Suppressor macrophage treated with lipopolysaccharide for 4 hours (primary cell): ENCODE measurements around the gene RAB3C.

ENCODE experiments used
- DNase-seq: peaks from one replicate; pipeline ENCODE4 v3.0.0-alpha.2; 2020

Gene RAB3C

GRCh38 chr5:58606064-58606463 is 23.2 kb downstream of the RAB3C start:
- DNase-seq = no peak

- DNase-seq = peak; percentile 1
Observed at GRCh38 chr5:58615972-58616371, 33.1 kb downstream of the RAB3C start.

- no peak for DNase-seq
Observed at GRCh38 chr5:58617241-58617640, 34.4 kb downstream of the RAB3C start.

DNA sequence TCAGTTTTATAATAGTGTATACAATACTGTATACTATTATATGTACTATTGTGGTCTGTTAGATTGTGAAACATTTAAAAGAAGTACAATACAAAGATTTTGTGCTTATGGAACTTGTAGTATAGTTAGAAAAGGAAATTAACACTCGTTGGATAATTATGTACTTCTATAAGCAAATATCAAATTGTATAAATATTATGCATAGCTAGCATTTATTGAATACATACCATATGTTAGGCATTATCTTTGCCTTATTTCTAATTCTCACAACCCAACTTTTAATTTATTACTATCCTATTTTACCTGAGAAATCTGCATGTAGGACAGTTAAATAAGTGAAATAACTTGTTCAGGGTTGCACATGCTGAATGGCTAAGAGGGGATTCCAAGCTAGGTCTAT is 37.5 kb downstream of the RAB3C start:
- DNase-seq = no peak

DNA sequence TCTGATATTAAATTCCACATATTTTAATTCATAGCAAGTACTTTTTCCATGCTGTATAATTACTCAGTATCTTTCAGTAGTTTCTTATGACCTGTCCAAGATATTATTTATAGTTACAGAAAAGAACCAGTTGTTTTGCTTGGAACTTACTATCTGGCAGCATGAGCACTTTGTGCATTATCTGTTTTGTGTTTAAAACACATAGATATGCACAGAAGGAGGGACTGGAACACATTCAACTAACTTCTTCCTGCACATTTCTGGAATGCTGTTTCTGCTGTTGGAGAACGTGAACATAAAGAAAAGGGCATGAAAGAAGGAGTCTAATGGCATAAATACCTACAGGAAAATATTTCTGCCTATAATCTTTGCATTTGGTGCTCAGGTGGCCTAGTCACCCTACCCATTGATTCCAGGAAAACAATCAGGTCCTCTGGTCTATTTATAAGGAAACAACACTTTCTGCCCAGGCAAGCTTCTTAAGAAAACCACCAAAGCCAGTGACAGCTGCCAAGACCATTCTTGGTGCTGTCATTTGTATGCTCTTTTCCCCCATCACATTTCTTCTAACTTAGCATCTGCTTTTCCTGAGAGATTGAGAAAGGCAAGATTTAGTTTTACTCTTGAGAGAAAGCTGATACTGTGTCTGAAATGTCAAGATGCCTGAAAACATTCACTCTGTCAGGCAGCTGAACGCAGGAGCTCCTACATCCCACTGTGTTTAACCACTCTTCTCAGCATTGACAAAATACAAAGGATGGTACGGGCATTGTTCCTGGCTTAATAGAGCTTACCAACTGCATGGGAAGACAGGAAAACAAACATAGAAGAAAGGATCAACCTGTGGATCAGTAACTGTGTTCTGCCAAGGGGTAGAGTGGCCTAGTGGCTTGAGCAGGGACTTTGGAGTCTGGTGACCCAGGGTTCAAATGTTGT is 40.3 kb downstream of the RAB3C start:
- no peak for DNase-seq

GRCh38 chr5:58628626-58629025 is 45.8 kb downstream of the RAB3C start:
- no peak for DNase-seq

GRCh38 chr5:58629271-58630159 is 46.6 kb downstream of the RAB3C start:
- DNase-seq = no peak

GRCh38 chr5:58631895-58632294 is 49.0 kb downstream of the RAB3C start:
- DNase-seq = no peak

- no peak for DNase-seq
Observed at GRCh38 chr5:58635416-58635815, 52.5 kb downstream of the RAB3C start.

GRCh38 chr5:58640011-58640410 is 57.1 kb downstream of the RAB3C start:
- DNase-seq = no peak

DNA sequence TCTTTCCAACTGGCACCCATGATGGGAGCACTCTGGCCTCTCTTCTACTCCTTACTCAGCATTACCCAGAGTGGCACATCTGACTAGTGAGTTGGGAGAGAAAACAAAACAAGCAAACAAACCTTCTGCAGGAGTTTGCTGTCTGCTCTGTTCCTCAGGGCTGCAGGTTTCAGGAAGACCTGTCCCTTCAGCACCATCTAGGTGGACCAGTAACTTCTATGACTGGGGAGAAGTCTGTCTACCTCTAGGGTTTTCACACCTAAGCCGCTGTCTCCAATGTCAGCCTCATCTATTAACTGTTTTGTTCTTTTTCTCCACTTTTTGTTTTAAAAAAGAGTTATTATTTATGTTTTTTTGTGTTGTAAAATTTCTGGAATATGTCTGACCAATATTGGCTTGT is 58.7 kb downstream of the RAB3C start:
- DNase-seq = no peak

GRCh38 chr5:58648846-58649245 is 66.0 kb downstream of the RAB3C start:
- DNase-seq = no peak

GRCh38 chr5:58649716-58650115 is 66.8 kb downstream of the RAB3C start:
- no peak for DNase-seq

GRCh38 chr5:58653521-58653920 is 70.6 kb downstream of the RAB3C start:
- no peak for DNase-seq

DNA sequence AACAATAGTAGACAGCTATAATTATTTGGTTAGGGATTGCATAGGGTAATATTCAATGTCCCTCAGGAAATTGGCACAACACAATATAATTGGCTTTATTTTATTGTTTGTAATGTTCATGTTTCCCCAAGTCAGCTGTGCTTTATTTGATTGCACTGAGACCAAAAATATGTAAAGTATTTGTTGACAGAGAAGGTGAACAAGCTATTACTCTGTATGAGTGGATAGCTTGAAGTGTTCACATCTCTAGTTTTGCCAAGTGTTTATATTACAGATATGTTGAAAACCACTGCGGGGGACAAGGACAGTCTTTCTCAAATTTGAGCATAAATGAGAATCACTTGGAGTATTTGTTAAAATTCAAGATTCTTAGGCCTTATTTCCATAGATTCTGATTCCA is 83.3 kb downstream of the RAB3C start:
- DNase-seq = no peak

DNA sequence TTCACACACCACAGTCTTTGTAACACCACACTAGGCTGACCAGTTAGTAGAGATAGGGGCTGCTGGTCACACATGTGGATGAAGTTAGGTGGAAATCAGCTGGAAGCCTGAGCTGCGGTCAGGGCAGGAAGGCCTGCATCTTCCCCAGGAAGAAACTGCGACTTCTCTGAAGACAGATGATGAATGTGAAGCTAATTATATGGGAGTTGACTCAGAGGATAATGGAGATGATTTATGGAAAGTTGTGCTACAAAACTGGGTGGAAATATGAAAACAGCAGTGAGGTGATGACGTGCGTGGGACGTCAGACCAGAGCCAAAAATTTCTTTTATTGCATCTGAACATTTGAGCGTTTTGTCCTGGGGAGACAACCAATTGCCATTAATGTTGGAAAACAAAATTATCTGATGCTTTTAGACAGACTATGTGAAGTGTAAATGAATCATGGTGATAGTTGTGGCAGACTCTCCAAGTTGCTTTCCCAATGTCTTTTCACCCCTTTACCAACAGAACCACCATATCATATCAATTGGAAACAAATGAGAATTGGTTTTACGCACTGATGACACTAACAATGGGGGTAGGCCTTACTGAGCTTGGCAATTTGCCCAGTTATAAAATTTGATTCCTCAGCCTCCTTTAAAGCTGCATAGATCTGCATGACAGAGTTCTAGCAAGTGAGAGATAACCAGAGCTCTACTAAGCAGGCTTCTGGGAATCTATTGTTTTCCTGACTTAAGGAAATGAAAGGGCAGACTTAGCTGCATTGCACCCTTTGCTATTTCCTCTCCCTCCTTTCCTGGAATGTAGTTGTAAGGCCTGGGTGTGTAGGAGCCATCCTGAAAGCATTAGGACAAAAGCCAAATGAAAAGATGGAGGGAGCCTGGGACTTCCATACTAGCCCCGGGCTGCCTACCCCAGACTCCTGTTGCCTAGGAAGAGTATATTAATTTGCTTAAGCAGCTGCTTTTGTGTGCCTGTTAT is 84.0 kb downstream of the RAB3C start:
- DNase-seq = no peak

DNA sequence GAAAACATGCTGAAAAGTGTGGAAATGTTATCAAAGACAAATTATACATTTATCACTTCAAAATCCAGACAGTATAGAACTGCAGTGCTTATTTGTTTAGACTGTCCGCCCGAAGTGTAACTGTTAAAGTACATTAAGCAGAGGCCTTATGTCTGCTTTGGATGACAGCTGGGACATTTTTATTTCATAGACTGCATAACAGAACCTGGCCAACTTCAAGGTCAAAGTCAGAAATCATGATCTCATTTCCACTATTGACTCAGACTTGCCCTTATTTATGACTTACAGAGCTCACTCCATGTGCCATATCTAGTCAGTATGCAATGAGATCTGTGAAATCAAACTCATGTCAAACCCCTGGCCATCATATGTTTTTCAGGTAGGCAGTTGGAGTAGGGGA is 87.7 kb downstream of the RAB3C start:
- DNase-seq = no peak

- no peak for DNase-seq
Observed at GRCh38 chr5:58671155-58671554, 88.3 kb downstream of the RAB3C start.

DNA sequence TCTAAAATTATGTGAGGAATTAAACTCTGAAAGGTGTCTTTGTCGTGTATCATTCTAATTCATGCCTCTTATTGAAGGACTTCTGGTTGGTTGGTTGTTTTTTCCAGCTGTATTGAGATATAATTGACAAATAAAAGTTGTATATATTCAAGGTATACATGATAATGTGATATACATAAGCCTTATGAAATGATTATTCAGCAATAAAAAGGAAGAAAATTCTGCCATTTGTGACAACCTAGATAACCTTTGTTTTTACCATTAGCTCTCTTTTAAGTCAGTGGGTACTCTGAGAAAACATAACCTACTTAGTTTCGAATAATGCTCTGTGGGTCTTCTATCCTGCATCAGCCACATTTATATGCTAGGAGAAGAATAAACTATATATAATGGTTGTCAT is 89.6 kb downstream of the RAB3C start:
- DNase-seq = no peak

DNA sequence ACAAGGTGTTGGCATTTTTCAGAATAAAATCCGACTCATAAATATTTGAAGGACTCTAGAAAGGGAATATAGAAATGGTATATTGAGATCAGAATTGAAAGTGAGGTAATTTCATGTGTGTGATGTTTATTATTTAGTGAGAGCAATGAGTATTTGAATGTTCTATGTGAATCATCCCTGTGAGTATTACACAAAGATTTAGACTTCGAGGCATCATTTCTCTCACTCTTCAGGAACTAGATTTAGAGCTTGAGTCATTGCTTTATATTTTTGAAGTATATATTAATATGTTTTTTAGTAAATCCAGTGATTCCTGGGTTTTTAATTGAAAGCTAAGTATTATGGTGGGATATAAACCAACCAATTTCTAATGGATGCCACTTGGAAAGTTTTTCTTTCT is 91.2 kb downstream of the RAB3C start:
- DNase-seq = no peak

- DNase-seq = no peak
Observed at GRCh38 chr5:58674711-58675110, 91.8 kb downstream of the RAB3C start.

DNA sequence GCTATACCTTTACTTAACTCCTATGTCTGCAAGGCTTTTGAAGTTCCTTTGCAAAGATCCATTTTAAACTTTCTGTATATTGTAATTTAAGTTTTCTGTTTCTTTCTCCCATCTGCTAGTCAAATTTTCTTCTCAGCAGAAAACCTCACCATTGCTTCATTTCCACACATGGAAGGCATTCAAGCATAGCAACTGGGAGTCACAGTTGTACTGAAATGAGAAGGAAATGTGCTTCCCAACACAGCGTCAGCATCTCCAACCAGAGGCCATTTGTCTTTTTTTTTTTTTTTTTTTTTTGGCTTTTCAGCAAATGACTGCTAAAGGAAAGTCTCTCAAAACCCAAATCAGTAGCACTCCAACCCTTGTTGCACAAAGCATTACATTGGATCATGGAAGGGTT is 92.5 kb downstream of the RAB3C start:
- DNase-seq = no peak

DNA sequence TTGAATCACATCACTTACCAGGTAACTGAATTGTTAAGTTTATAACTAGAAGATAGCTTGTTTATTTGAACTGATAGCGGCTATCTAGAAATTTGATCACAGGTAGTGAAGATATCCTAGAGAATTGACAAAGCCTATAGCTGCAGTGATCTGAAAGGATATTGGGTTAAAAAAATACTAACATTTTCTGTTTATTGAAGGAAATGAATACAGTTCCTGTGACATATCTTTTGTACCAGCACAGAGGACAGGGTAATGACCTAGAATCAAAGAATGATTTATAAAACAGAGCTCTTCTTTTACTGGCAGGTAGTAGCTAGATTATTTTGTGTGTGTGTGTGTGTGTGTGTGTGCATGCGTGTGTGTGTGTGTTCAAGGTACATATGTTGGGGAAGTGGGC is 94.8 kb downstream of the RAB3C start:
- no peak for DNase-seq
